Activated naive CD4-positive, alpha-beta T cell treated with anti-CD3 and anti-CD28 coated beads for 36 hours (primary cell): ENCODE results near the gene VWC2. TPM values are rescaled to one million over a fixed set of nuclear protein-coding genes. Genes with fewer than 3 reads are reported as not detected.
"Not testable (repeated sequence)": the region's sequence is repeated elsewhere in the genome, so short reads cannot be mapped to it uniquely, and the experiment has no call there.

Source experiments
- CTCF ChIA-PET: fragments of 350-600 bp; sonication (Branson Sonifier 250); formaldehyde crosslinking; loops from one replicate; lab custom pipeline; 2021; ENCODE audit warnings: antibody characterized with exemption; lab: Charles Lee
- DNase-seq: peaks from one replicate; pipeline ENCODE4 v3.0.0-alpha.2; 2020
- H3K27ac Mint-ChIP-seq: one replicate; pipeline ENCODE4 v1.8.0; 2021; ENCODE audit warnings: mild to moderate bottlenecking, mixed read lengths
- H3K27me3 Mint-ChIP-seq: one replicate; pipeline ENCODE4 v1.8.0; 2021; ENCODE audit warnings: low read depth, mixed read lengths
- H3K36me3 Mint-ChIP-seq: one replicate; pipeline ENCODE4 v1.8.0; 2021; ENCODE audit warnings: low read depth, mixed read lengths
- H3K4me1 Mint-ChIP-seq: one replicate; pipeline ENCODE4 v1.8.0; 2021; ENCODE audit warnings: low read depth, mixed read lengths
- H3K4me3 Mint-ChIP-seq: one replicate; pipeline ENCODE4 v1.8.0; 2021; ENCODE audit warnings: mild to moderate bottlenecking, moderate library complexity, mixed read lengths
- H3K9me3 Mint-ChIP-seq: one replicate; pipeline ENCODE4 v1.8.0; 2021; ENCODE audit warnings: mixed read lengths
- intact Hi-C: fragments of 100-400 bp; cut with micrococcal nuclease; formaldehyde crosslinking; loops from one replicate; pipeline ENCODE4 v1.15.1; 2023
- total RNA-seq, 2 experiments: library from RNA; stranded (reverse); gene quantifications; one replicate each; pipeline ENCODE4 v1.2.3, GENCODE V29; 2021

Gene VWC2
- total RNA-seq, 2 experiments from 2014 or later: not detected

DNA sequence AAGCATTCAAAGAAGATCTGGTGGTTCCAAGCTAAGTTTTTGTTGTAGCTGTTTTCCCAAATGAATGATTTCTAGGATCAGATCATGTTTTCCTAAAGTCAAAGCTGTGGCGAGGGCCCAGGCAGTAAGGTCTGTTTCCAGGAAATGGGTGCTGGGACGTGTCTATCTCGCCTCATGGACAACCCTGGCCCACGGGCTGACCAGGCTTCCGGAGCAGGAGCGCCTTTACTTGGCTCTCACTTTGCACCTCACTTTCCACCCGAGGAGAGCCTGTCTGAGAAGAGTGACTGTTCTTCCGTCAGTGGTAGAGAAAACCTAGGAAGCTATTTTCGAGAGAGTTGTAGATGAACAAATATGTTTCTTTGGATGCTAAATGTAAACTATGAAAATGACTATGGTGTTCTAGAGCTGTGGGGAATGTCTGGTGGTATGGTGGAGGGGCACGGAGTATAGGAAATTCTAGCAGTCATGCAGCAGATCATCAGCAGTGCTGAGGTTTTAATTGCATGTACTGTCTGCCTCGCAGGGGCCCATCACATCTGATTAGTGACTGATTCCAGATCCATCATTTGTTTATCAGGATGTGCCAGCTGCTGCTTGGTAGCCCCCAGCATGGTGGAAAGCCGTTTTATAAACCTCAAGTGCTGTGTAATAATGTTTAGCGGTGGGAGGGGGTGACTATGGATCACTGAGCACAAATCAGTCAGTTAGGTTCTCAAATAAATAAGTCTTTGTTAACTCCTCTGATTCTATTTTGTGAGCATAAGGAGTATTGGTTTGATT, 66.6 kb downstream of the VWC2 start:
- DNase-seq: no peak
- Mint-ChIP-seq H3K4me3 (no peak overlapping the region), H3K9me3 (no peaks in the 10 kb centered on the region), H3K27me3 (no peaks in the 10 kb centered on the region), H3K27ac (no peak overlapping the region), H3K4me1 (no peaks in the 10 kb centered on the region), H3K36me3 (no peaks in the 10 kb centered on the region)
- intact Hi-C loops: no loop called here
- CTCF ChIA-PET: interaction anchor here (1.6 kb wide), 1 partner anchor 18 kb away, joined by 3 read pairs; no protein-coding TSS in a partner anchor

DNA sequence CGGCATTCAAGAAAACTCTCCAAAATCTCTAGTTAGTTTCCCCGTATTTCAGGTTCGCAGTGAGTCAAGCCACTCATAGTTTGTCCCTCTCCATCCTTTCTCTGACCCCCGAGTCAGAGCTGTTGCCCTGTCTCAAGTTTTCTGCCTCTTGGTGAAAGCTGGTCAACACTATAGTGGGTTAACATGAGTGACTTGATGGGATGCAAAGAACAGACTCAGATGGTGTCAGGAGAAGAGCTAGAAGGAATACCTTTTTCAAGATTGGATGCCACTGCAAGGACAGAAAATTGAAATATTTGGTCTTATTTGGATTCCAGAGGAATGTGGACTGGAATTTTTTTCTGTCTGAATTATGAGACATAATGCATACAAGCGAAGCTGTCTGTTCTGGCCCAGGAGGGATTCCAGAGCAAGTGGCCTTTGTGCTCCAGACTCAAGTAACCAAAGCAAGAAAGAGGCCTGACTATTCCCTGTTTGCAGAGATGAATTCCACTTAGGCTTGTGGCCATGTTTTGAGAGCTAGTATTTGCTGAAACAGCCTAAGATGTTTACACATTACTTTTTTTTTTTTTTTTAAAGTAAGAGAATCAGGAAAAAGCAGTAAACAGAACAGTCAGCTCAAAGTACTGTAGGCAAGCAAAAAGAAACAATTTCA, 67.4 kb downstream of the VWC2 start:
- Mint-ChIP-seq H3K27me3 (no peaks in the 10 kb centered on the region), H3K27ac (no peak overlapping the region), H3K36me3 (no peaks in the 10 kb centered on the region), H3K4me3 (no peak overlapping the region), H3K4me1 (no peaks in the 10 kb centered on the region), H3K9me3 (no peaks in the 10 kb centered on the region)
- intact Hi-C loops: no loop called here
- no peak for DNase-seq
- CTCF ChIA-PET: interaction anchor here (0.7 to 1.6 kb wide), 3 partner anchors 17 to 638 kb away, joined by 3 to 5 read pairs (median 3); no protein-coding TSS in a partner anchor

DNA sequence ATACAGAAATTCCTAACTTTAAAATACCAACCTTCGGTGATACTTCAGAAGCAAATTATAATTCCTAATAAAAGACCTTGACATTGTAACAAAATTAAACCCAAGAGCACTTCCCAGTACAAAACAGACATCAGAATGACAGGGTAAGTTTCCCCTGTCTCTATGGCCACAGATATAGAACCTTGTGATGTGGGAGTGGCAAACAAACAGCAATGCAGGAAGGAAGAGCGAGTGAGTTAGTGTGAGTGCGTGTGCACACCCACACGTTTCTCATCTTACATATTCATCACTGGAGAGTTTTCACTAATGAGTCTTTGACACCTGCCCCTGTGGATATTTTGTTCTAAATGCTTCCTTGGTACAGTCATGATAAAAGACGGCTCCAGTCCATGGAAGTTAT, 72.2 kb downstream of the VWC2 start:
- intact Hi-C loops: no loop called here
- Mint-ChIP-seq H3K9me3 (no peaks in the 10 kb centered on the region), H3K4me3 (no peak overlapping the region), H3K36me3 (no peaks in the 10 kb centered on the region), H3K27me3 (no peaks in the 10 kb centered on the region), H3K27ac (no peak overlapping the region), H3K4me1 (no peaks in the 10 kb centered on the region)
- CTCF ChIA-PET: no interaction called here
- no peak for DNase-seq

DNA sequence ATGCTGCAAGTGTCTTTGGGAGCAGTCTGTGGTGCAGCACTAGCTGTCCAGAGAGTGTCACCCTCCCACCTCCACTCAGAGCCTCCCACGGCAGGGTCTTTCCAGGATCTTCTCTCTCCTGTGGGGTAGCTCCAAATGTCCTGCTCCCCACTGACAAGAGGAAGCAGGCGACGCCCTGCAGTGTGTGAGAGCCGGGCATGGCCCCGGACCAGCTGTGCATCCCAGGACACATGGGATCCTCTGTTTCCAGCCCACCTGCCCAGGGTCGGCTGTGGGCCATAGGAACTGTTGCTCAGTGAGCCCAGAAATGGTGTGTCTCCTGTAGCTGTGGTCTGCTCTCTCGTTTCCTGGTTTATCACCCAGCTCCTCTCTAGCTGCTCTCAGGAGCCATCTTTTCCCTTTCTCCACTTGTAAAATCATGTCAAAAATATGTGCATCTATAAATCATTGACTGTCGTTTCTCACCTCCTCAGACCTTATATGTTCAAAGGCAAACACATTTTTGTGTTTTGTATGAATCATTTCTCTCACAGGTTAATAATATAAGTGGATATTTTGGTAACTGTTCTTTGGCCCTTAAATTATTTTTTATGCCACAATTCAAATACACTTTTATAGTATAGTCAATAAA, 74.9 kb downstream of the VWC2 start:
- CTCF ChIA-PET: no interaction called here
- H3K27me3 Mint-ChIP-seq: no peaks in the 10 kb centered on the region

DNA sequence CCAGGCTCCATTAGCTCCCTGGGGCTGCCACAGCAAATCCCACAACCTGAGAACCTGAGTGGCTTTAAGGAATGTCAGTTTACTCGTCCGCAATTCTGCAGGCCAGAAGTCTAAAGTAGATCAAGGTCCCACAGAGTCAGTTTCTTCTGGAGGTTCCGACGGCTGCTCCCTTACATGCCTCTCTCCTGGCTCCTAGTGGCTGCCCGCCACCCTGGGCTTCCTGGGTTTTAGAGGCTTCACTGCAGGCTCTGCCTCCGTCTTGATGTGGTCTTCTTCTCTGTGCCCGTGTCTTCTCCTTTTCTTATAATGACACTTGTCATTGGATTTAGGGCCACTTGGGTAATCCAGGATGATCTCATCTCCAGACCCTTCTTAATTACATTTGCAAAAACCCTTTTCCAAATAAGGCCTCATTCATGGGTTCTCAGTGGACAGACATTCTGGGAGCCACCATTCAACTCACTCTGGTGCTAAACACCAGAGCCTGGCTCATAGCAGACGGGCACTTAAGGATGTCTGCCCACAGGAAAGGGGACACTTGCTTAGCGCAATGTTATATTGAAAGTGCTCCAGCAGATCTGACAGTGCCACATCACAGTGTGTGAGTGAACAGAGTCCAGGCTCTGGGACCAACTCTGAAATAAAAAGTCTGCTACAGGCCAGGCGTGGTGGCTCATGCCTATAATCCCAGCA, 77.6 kb downstream of the VWC2 start:
- CTCF ChIA-PET: no interaction called here
- intact Hi-C loops: loop anchor here (5.0 kb wide), 1 partner anchor 1359 kb away; no protein-coding TSS in a partner anchor
- no peaks in the 10 kb centered on the region for H3K36me3 Mint-ChIP-seq

More for the DNA sequence above, 74.9 kb downstream of the VWC2 start:
- no peak overlapping the region for H3K4me3 Mint-ChIP-seq
- no peaks in the 10 kb centered on the region for H3K9me3 Mint-ChIP-seq
- no peak for DNase-seq
- intact Hi-C loops: no loop called here
- no peaks in the 10 kb centered on the region for H3K4me1 Mint-ChIP-seq
- no peaks in the 10 kb centered on the region for H3K36me3 Mint-ChIP-seq
- no peak overlapping the region for H3K27ac Mint-ChIP-seq

DNA sequence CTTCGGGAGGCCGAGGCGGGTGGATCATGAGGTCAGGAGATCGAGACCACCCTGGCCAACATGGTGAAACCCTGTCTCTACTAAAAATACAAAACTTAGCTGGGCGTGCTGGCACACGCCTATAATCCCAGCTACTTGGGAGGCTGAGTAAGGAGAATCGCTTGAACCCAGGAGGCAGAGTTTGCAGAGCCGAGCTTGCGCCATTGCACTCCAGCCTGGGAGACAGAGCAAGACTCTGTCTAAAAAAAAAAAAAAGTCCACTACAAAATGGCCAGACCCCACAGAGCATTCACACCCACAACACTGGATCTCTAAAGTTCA, 78.1 kb downstream of the VWC2 start:
- H3K27me3 Mint-ChIP-seq, H3K4me3 Mint-ChIP-seq, H3K36me3 Mint-ChIP-seq, DNase-seq, CTCF ChIA-PET, H3K27ac Mint-ChIP-seq, H3K4me1 Mint-ChIP-seq, H3K9me3 Mint-ChIP-seq: not testable (repeated sequence)
- intact Hi-C loops: loop anchor here (5.0 kb wide), 1 partner anchor 1359 kb away; no protein-coding TSS in a partner anchor

More for the DNA sequence above, 77.6 kb downstream of the VWC2 start:
- Mint-ChIP-seq H3K4me3 (no peak overlapping the region), H3K4me1 (no peaks in the 10 kb centered on the region), H3K9me3 (no peaks in the 10 kb centered on the region), H3K27me3 (no peaks in the 10 kb centered on the region), H3K27ac (no peak overlapping the region)
- DNase-seq: no peak

DNA sequence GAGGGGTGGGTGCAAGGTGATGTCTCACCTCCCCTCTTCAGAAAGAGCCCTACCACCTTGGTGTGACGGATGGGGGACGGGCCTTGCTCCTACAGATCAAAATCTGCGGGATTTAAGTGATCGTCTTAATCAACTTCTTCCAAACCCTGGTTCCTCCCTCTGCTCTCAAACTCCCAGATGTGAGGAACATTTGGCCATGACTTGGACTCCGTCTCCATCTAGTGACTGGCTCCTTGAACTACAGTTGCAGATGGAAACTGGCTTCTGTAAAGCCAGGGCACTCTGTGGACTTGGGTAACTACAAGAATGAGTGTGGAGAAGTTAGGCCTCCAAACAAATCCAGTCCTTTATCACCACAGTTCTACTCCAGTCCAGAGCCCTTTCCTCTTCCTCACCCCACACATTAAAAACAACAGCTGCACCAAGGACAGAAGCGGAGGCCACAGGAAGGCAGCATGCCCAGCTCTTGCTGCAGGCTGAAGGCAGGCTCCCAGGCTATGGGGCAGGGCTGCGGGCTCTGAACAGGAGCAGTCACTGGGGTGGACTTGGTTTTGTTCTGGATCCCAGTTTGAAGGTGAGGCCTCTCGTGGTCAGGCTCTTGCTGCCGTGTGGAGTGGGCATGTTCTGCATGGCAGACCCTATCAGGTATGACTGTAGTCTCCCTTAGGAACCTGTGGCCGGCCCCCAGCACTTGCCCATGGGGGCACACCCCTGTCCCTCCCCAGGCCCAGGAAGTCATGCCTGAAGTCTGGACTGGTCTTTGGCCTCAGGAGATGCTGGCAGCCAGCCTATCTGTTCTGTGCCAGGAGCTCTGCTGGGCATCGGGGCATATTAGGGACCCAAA, 79.4 kb downstream of the VWC2 start:
- Mint-ChIP-seq H3K27ac (no peak overlapping the region), H3K27me3 (no peaks in the 10 kb centered on the region), H3K4me3 (no peak overlapping the region), H3K9me3 (no peaks in the 10 kb centered on the region), H3K36me3 (no peaks in the 10 kb centered on the region), H3K4me1 (no peaks in the 10 kb centered on the region)
- intact Hi-C loops: loop anchor here (1.0 to 5.0 kb wide), 2 partner anchors 1361 to 1554 kb away; no protein-coding TSS in a partner anchor
- DNase-seq: peak; percentile 46
- CTCF ChIA-PET: interaction anchor here (1.0 kb wide), 1 partner anchor 30 kb away, joined by 5 read pairs; no protein-coding TSS in a partner anchor

DNA sequence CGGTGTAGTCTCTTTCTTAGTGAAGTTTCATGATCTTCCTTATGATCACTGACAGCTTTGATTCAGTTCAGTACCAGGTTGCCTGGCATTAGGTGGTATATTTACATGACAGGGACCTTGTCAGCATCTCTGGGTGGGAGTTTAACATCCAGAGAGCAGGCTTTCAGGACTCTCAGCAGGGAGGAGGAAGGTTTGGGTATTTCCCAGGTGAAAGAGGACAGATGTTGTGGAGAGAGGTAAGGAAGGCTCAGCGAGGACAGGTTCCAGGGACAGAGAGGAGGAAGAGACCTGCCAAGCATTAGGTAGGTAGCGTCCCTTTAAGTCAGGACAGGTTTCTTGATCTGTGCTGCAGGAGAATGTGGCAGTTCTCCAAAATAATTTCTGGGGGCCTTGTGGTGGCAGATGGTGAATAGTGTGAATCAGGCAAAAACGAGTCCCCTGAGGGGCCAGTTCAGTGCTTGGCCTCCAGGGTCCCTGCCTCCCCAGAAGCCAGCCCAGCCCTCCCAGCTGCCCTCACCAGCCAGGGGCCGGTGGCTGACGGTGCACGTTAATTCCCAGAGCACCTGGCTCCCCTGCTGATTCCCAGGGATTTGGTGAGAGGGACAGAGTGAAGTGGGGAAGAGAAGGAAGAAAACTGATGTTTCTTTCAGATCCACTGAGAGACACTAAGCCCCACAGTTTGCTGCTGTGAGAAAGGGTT, 82.0 kb downstream of the VWC2 start:
- H3K27me3 Mint-ChIP-seq: no peaks in the 10 kb centered on the region
- no peaks in the 10 kb centered on the region for H3K36me3 Mint-ChIP-seq
- no peaks in the 10 kb centered on the region for H3K9me3 Mint-ChIP-seq
- no peak for DNase-seq
- H3K4me3 Mint-ChIP-seq: no peak overlapping the region
- intact Hi-C loops: no loop called here
- CTCF ChIA-PET: no interaction called here
- H3K4me1 Mint-ChIP-seq: no peaks in the 10 kb centered on the region
- H3K27ac Mint-ChIP-seq: no peak overlapping the region

DNA sequence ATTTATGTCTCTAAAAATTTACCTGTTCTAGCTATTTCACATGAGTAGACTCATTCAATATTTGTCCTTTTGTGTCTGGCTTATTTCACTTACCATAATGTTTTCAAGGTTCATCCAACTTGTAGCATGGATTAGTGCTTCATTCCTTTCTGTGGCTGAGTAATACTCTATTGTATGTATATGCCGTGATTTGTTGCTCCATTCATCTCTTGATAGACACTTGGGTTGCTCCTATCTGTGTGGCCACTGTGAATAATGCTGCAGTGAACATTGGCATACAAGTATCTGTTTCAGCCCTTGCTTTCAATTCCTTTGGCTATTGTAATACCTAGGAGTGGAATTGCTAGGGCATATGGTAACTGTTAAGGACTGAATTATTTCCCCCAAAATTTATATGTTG, 86.9 kb downstream of the VWC2 start:
- no peaks in the 10 kb centered on the region for H3K9me3 Mint-ChIP-seq
- no peak for DNase-seq

DNA sequence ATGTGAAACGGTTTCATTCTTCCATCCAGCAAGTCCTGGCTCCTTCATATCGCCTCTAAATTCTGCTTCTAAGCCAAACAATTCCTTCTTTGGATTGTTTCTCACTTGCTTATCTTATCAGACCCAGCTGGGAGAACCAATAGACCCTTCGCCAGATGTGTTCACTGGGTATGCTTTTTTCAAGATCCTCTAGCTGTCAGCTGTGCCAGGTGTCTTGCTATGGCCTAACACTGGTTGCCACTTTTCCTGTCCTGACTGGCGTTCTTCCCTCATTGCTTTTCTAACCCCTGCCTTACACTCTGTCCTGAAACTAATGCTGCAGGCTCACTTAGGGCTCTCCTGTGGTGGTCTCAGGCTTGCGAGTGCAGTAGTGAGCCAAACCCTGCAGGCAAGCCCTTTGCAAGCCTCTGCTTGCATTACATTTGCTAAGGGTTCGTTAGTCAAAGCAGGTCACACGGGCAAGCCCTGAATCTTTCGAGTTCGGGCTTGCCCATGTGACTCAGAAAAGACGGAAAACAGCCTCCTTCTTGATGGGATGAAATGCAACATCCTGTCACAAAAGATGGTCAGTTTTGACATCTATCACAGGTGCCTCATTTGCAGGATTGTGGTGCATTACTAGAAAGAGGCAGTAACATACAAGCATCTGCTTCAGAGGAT, 92.8 kb downstream of the VWC2 start:
- no peak overlapping the region for H3K27ac Mint-ChIP-seq
- H3K36me3 Mint-ChIP-seq: no peaks in the 10 kb centered on the region
- no peaks in the 10 kb centered on the region for H3K9me3 Mint-ChIP-seq
- CTCF ChIA-PET: no interaction called here
- DNase-seq: no peak
- no peaks in the 10 kb centered on the region for H3K4me1 Mint-ChIP-seq
- intact Hi-C loops: no loop called here
- H3K4me3 Mint-ChIP-seq: no peak overlapping the region
- peaks cover 8% of the 10 kb centered on the region for H3K27me3 Mint-ChIP-seq

More for the DNA sequence above, 86.9 kb downstream of the VWC2 start:
- H3K27me3 Mint-ChIP-seq: no peaks in the 10 kb centered on the region
- no peak overlapping the region for H3K27ac Mint-ChIP-seq
- intact Hi-C loops: no loop called here
- H3K36me3 Mint-ChIP-seq: no peaks in the 10 kb centered on the region
- H3K4me1 Mint-ChIP-seq: no peaks in the 10 kb centered on the region
- CTCF ChIA-PET: no interaction called here
- H3K4me3 Mint-ChIP-seq: no peak overlapping the region

DNA sequence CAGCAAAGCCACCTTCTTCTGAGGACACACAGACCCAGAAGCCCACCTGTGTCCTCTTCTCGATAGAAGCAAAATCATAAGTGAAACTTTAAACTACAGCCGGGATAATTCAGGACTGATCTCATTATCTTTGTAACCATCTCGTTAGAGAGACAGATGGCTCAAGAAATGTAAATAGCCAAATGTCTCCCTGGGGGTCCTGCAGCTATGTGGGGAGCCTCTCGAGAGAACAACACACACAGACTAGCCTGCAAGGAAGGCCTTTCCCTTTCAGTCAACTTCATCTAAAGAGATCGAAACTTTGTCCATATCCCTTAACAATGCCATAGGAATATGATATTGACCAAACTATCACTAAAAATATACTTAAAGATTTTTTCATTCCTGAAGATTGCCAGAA, 93.5 kb downstream of the VWC2 start:
- no peak overlapping the region for H3K27ac Mint-ChIP-seq
- CTCF ChIA-PET: no interaction called here
- no peaks in the 10 kb centered on the region for H3K9me3 Mint-ChIP-seq
- H3K36me3 Mint-ChIP-seq: no peaks in the 10 kb centered on the region
- peaks cover 8% of the 10 kb centered on the region for H3K27me3 Mint-ChIP-seq
- intact Hi-C loops: no loop called here
- no peaks in the 10 kb centered on the region for H3K4me1 Mint-ChIP-seq
- H3K4me3 Mint-ChIP-seq: no peak overlapping the region
- DNase-seq: no peak
